Osteocyte (in vitro differentiated cells): ENCODE data around the gene ALDH1A2. TPM values are rescaled to one million over a fixed set of nuclear protein-coding genes. Genes with fewer than 3 reads are reported as not detected.
A peak's percentile ranks its signal among the peaks of the same experiment; 100 is the strongest.

Experiments
- DNase-seq: peaks from one replicate; pipeline ENCODE4 v3.0.0; 2021; ENCODE audit warnings: mixed read lengths; ENCODE audit not compliant: unreplicated experiment; ENCODE audit errors: extremely low spot score
- H3K27ac Mint-ChIP-seq: one replicate; pipeline ENCODE4 v1.8.0; 2021; ENCODE audit warnings: mild to moderate bottlenecking, mixed read lengths; ENCODE audit not compliant: unreplicated experiment
- H3K27me3 Mint-ChIP-seq: one replicate; pipeline ENCODE4 v1.8.0; 2021; ENCODE audit warnings: mixed read lengths; ENCODE audit not compliant: unreplicated experiment
- H3K36me3 Mint-ChIP-seq: one replicate; pipeline ENCODE4 v1.8.0; 2021; ENCODE audit warnings: mixed read lengths; ENCODE audit not compliant: unreplicated experiment
- H3K4me1 Mint-ChIP-seq: one replicate; pipeline ENCODE4 v1.8.0; 2021; ENCODE audit warnings: mixed read lengths; ENCODE audit not compliant: unreplicated experiment
- H3K4me3 Mint-ChIP-seq: one replicate; pipeline ENCODE4 v1.8.0; 2021; ENCODE audit warnings: mild to moderate bottlenecking, moderate library complexity, mixed read lengths; ENCODE audit not compliant: unreplicated experiment
- H3K9me3 Mint-ChIP-seq: one replicate; pipeline ENCODE4 v1.8.0; 2021; ENCODE audit warnings: mixed read lengths; ENCODE audit not compliant: unreplicated experiment
- CTCF ChIP-seq: fragments of 200-600 bp; sonication (generic); IDR thresholded peaks from 2 replicates; pipeline ENCODE4 v1.5.0; 2021; ENCODE audit warnings: antibody characterized with exemption, mild to moderate bottlenecking, moderate library complexity
- total RNA-seq: library from RNA; stranded (reverse); gene quantifications from 2 replicates; pipeline ENCODE4 v1.2.1, GENCODE V29; 2021

Gene ALDH1A2
- total RNA-seq, 1 donor from 2014 or later = 0.48 TPM

DNA sequence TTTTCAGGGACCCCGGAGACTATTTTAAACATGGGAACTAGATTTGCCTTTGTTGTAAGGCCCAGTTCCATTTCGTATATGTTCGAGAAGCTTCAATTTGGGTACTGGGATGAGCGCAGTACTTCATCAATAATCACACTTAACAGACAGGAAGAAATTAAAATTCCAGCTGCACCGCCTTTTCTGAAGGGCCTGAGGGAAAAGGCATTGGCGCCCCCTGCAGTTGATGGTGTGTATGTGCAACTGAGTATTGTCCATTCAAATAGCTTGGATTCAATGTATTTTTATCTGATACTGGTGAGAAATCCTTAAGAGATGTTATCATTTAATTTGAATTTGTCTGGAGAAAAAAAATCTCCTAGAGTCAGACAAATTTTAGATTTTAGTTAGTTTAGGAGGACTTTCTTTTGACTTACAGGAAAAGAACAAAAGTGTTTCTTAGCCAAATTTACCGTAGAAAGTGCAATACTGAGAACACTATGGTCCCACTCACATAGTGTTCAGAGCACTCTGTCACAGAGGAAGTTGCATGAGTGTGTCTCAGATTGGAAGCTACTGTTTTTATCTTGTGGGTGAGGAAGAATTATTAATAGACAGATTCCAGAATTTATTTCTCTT lies 5.4 kb upstream of the ALDH1A2 start:
- Mint-ChIP-seq H3K36me3 (no peaks in the 10 kb centered on the region), H3K27ac (no peak overlapping the region), H3K27me3 (peaks cover 69% of the 10 kb centered on the region), H3K4me1 (peaks cover 6% of the 10 kb centered on the region), H3K4me3 (no peak overlapping the region), H3K9me3 (no peaks in the 10 kb centered on the region)
- no peak for DNase-seq
- TF ChIP-seq CTCF = peak; percentile 87

DNA sequence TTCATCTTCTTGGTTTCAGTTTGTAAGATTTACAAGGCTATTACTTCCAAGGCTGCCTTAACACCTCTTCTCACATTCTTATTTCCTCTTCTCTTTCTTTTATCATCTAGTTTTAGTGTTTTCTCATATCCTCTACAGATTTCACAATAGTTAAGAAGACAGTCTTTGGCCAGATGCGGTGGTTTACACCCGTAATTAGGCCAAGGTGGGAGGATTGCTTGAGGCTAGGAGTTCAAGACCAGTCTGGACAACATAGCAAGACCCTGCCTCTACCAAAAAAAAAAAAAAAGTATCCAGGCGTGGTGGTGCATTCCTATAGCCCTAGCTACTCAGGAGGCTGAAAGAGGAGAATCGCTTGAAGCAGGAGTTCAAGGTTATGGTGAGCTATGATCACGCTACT lies 3.5 kb upstream of the ALDH1A2 start:
- peaks cover 68% of the 10 kb centered on the region for H3K27me3 Mint-ChIP-seq
- TF ChIP-seq CTCF = no peak
- no peak overlapping the region for H3K4me3 Mint-ChIP-seq
- peaks cover 5% of the 10 kb centered on the region for H3K9me3 Mint-ChIP-seq
- H3K4me1 Mint-ChIP-seq = peaks cover 6% of the 10 kb centered on the region
- no peak overlapping the region for H3K27ac Mint-ChIP-seq
- no peaks in the 10 kb centered on the region for H3K36me3 Mint-ChIP-seq
- DNase-seq = no peak

- peaks cover 6% of the 10 kb centered on the region for H3K4me1 Mint-ChIP-seq
- TF ChIP-seq CTCF = peak; percentile 97
- H3K27me3 Mint-ChIP-seq = peaks cover 70% of the 10 kb centered on the region
- H3K9me3 Mint-ChIP-seq = peaks cover 5% of the 10 kb centered on the region
- no peaks in the 10 kb centered on the region for H3K36me3 Mint-ChIP-seq
- peak overlapping the region; percentile 48 for H3K4me3 Mint-ChIP-seq
- DNase-seq = peak; percentile 88
- H3K27ac Mint-ChIP-seq = no peak overlapping the region
Measured at GRCh38 chr15:58066042-58066867, 744 bp upstream of the ALDH1A2 start.

DNA sequence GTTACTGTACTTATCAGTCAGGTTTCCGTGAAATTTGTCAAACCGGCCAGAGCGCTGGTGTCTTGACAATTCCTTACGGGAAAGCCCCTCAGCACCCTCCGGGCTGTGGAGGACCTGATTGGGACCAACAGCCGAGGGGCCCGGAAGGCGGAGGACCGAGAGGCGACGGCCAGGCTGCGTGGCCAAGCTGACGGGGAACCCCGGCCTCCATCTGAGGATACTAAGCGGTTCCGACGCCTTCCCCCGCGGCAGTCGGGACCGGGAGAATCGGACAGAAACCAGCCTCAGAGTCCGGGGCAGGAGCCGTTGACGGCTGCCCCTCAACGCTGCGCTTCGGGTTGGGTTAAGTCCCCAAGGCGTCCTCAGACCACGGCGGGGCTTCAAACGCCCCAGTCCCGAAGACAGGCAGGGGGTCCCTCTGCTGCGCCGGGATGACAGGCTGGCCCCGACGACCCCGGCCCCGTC lies 499 bp downstream of the ALDH1A2 start:
- TF ChIP-seq CTCF = no peak
- H3K36me3 Mint-ChIP-seq = no peaks in the 10 kb centered on the region
- peaks cover 74% of the 10 kb centered on the region for H3K27me3 Mint-ChIP-seq
- H3K27ac Mint-ChIP-seq = no peak overlapping the region
- no peak overlapping the region for H3K4me3 Mint-ChIP-seq
- DNase-seq = no peak
- H3K4me1 Mint-ChIP-seq = peaks cover 3% of the 10 kb centered on the region
- peaks cover 5% of the 10 kb centered on the region for H3K9me3 Mint-ChIP-seq
